HG02642 (cell line): ENCODE results near the gene PSMD12.
"Not testable (repeated sequence)": the region's sequence is repeated elsewhere in the genome, so short reads cannot be mapped to it uniquely, and the experiment has no call there.

Experiments
- ATAC-seq: cut with Tn5 transposase; IDR thresholded peaks from one replicate; pipeline ENCODE4 v1.9.1; 2021; ENCODE audit warnings: mild to moderate bottlenecking; ENCODE audit not compliant: unreplicated experiment, poor library complexity

PSMD12 gene

DNA sequence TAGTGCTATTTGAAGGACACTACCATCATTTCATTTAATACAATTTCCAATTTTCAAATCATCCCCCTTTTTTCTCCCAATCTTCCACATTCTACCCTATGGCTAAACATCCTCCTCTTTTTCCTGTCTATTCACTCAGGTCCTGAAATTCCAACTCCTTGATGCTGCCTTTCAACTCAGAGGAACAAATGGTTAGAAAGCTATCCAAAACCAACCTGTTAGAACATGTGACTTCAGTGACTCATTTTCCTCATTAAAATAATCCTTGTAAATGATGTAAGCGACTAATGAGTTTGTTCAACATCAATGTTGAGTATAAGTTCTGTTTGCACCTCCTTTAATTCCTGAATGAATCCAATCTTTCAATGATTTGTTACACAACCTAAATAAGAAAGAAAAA lies 5.5 kb downstream of the PSMD12 start:
- no peak for ATAC-seq

DNA sequence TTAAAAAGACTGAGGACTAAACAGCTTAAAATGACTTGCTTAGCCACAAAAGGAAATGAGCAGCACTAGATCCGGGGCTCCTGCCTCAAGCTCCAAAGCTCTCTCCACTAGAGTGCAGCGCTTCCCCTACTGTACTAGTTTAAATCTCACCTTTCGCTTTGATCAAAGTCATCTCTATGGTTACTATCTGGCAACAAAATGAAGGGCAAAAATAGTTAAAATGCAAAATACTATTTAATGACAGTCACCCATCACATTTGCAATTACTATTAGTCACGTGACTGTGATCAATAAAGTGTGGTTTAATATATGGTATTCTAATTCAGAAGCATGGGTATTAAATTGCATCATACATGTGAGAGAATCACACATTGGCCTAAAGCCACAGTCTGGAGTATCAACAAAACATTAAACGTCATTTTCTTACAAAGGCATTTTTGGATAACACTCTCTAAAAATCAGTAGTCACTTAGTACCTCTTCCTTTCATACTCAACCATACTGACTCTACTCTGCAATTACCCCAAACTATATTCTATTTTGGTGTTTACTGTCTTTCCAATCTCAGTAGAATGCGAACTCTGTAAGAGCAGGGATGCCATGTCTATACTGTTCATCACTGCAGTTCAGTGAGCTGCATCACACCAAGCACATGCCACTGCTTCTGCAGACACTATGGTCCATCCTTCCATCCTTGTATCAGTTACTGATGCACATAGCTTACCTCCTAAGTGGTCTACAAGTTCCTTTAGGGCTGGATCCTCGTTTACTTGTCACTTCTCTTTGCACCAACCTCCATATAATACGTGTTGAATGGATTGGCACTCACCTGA lies 6.2 kb downstream of the PSMD12 start:
- ATAC-seq = no peak

DNA sequence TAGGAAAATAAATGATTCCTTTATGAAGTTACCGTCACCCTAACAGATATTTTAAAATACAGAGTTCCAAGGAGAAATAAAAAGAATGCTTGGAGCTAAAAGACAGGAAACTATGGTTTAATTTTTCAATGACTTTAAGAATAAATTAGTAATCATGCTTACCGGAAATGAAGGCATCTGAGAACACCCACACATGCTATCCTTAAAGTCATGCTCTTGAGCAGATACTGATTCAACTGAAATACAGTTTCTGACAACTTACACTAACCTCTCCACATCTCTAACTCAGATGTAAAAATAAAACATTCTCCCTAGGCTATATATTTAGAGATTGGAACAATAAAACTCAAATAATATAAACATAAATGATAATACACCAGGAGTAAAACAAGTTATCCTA lies 7.8 kb downstream of the PSMD12 start:
- ATAC-seq = no peak

DNA sequence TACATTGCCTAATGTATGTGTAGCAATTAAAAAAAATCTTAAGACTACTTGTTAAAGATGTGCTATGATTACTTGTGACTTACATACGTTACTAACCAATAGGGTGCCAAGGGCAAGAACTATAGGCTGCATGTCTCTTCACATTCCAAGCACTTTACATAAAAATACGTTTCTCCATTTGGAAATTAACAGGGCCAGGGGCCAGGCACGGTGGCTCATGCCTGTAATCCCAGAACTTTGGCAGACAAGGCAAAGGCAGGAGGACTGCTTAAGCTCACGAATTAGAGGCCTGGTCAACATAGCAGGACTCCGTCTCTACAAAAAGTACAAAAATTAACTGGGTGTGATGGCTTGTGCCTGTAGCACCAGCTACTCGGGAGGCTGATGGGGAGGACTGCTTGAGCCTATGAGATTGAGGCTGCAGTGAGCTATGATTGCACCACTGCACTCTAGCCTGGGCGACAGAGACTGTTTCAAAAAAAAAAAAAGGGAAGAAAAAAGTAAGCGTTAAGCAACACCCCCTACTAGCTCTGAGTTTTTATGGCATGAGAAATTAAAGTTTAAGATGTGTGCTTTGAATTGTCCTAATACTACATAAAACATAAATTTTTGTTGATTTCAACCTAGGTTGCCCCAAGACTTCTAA lies 12.3 kb downstream of the PSMD12 start:
- ATAC-seq = no peak

DNA sequence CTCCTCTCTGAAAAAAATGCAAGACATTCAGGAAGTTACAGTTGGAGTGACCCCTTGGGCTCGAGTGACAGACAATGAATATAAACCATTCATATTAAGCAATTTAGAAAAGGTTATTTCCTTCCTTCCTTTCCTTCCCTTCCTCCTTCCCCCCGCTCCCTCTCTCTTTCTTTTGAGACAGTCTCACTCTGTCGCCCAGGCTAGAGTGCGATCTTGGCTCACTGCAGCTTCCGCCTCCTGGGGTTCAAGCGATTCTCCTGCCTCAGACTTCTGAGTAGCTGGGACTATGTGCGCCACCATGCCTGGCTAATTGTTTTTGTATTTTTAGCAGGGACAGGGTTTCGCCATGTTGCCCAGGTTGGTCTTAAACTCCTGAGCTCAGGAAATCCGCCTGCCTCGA lies 13.2 kb downstream of the PSMD12 start:
- ATAC-seq = no peak

DNA sequence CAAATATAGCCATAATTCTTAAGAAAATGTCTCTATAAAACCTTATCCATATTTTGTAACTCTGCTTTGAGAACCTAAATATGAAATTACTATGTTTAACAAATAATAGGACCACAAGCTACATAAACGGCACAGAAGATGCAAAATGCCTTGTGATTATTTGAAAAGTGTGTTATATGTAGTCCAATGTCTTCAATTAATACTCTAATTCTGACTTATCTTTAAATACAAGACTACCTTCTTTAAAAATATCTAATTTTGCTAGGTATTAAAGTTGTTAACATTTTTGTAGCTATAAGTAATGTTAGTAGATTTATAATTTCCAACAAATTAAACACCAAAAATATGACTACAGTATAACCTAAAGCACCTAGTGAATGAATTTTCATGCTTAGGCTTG lies 17.0 kb downstream of the PSMD12 start:
- ATAC-seq = no peak

DNA sequence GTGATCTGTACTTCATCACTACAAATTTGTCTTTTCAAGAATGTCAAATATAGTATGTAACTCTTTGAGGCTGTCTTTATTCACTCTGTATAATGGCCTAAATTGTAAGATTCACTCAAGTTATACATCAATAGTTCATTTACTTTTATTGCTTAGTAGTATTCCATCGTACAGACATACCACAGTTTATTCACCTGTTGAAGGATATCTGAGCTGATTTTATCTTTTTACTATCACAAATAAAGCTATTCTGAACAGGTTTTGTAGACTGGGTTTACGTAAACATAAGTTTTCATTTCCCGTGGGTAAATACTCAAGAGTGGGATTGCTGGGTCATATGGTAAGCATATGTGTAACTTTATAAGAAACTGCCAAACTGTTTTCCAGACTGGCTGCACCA lies 18.6 kb downstream of the PSMD12 start:
- ATAC-seq = no peak

DNA sequence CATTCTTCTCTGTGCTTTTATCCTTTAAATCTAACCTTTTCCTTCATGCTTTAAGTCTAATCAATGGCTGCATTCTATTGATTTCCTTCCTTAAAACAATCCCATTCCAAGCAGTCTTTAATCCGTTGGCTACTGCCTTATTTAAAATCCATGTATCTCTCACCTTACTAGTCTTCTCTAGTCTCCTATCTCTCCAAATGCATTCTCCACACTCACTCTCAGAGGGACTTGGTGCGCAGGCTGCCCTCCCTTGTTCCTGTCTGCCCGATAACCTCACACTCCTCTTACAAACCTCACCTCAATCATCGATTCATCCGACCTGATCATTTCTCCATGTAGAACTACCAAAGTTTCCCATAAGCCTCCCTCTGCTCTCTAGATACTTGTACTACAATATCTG lies 23.1 kb downstream of the PSMD12 start:
- ATAC-seq = no peak

DNA sequence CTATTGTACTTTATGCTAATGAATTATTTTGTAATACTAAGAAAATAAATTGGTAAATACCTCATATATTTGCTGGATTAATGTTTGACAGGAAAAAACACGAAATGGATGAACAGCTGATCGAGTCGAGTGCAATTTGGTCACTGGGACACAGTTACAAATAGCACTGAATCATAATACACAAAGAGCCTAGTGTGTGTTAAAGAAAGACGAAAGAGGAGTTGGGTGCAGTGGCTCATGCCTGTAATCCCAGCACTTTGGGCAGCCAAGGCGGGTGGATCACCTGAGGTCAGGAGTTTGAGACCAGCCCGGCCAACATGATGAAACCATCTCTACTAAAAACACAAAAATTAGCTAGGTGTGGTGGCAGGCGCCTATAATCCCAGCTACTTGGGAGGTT lies 28.0 kb downstream of the PSMD12 start:
- ATAC-seq = not testable (repeated sequence)

DNA sequence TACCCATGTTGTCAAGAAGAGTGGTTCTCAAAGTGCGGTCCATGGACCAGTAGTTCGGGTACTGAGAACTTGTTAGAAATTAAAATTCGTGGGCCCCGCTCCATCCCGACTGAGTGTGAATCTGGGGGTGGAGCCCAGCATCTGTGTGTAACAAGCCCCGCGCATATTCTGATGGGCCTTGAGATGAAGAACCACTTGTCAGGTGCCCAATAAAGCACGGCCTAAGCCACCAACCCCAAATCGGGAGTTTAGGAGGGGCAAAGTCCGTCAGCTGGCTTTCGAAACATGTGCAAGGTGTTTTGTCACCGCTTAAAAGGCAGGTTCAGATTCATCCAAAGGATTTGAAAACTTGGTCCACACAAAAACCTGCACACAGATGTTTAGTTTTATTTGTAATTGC lies 29.5 kb downstream of the PSMD12 start:
- ATAC-seq = no peak

DNA sequence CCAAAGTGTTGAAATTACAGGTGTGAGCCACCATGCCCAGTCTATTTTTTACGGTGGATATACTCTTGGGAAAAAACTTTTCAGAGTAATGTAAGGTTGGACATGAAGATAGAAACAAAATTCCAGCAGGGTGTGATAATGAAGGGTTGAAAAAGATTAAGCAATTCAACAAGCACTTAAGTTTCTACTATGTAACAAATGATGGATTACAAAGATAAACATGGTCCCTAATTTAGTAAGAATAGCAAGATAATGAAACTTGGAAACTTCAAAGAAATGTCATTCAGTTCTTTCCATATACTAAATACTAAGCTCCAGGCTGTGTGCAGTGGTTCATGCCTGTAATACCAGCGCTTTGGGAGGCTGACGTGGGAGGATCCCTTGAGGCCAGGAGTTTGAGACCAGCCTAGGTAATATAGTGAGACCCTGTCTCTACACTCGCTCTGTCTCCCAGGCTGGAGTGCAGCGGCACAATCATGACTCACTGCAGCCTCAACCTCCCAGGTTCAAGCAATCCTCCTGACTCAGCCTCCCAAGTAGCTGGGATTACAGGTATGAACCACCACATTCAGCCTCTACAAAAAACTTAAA lies 31.0 kb downstream of the PSMD12 start:
- ATAC-seq = no peak

DNA sequence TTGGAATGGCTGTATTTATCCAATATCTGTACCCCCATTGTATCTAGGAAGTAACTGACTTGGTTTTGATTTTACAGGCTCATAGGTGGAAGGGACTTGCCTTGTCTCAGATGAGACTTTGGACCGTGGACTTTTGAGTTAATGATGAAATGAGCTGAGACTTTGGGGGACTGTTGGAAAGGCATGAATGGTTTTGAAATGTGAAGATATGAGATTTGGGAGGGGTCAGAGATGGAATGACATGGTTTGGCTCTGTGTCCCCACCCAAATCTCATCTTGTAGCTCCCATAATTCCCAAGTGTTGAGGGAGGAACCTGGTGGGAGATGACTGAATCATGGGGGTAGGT lies 34.2 kb downstream of the PSMD12 start:
- ATAC-seq = not testable (repeated sequence)

DNA sequence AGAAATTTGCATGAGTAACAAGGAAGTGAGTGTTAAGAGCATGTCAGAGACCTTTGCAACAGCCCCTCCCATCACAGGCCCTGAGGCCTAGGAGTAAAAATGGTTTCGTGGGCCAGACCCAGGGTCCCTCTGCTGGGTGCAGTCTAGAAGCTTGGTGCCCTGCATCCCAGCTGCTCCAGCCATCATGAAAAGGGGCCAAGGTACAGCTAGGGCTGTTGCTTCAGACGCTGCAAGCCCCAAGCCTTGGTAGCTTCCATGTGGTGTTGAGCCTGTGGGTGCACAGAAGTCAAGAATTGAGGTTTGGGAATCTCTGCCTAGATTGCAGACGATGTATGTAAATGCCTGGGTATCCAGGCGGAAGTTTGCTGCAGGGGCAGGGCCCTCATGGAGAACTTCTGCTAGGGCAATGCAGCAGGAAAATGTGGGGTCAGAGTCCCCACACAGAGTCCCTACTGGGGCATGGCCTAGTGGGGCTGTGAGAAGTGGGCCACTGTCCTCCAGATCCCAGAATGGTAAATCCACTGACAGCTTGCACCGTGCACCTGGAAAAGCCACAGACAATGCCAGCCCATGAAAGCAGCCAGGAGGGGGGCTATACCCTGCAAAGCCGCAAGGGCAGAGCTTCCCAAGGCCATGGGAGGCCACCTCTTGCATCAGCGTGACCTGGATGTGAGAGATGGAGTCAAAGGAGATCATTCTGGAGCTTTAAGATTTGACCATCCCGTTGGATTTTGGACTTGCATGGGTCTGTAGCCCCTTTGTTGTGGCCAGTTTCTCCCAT lies 34.8 kb downstream of the PSMD12 start:
- not testable (repeated sequence) for ATAC-seq

DNA sequence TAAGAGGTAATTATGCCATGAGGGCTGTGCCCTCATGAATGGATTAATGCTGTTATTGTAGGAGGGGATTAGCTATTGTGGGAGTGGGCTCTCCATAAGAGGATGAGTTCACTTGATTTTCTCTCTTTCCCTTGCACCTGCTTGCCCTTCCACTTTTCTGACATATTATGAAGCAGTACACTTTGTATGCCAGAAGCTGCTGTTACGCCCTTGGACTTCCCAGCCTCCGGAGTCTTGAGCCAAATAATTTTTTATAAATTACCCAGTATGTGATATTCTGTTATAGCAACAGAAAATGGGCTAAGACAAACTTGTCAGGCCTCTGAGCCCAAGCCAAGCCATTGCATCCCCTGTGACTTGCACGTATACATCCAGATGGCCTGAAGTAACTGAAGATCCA lies 38.4 kb downstream of the PSMD12 start:
- no peak for ATAC-seq

DNA sequence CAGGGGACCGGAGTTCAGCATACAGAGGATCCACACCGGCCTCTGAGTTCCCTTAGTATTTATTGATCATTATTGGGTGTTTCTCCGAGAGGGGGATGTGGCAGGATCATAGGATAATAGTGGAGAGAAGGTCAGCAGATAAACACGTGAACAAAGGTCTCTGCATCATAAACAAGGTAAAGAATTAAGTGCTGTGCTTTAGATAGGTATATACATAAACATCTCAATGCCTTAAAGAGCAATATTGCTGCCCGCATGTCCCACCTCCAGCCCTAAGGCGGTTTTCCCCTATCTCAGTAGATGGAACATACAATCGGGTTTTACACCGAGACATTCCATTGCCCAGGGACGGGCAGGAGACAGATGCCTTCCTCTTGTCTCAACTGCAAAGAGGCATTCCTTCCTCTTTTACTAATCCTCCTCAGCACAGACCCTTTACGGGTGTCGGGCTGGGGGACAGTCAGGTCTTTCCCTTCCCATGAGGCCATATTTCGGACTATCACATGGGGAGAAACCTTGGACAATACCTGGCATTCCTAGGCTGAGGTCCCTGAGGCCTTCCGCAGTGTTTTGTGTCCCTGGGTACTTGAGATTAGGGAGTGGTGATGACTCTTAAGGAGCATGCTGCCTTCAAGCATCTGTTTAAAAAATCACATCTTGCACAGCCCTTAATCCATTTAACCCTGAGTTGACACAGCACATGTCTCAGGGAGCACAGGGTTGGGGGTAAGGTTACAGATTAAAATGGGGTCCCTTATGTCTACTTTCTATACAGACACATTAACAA lies 39.2 kb downstream of the PSMD12 start:
- not testable (repeated sequence) for ATAC-seq

DNA sequence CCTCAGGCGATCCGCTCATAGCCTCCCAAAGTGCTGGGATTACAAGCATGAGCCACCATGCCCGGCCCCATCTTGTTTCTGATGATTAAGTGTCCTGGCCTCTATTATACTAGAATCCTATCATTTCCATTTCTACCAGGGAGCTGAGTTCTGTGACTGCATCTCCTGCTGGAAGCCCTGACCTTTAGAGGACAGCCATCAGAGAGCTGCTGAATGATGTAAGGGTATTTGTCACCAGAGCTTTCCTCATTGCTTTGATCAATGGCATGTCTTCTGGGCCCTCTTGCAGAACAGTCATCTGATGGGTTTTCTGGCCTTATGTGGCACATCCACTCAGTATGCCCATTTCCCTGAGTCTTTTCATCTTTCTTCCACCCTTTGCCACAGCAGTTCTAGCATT lies 39.9 kb downstream of the PSMD12 start:
- no peak for ATAC-seq

DNA sequence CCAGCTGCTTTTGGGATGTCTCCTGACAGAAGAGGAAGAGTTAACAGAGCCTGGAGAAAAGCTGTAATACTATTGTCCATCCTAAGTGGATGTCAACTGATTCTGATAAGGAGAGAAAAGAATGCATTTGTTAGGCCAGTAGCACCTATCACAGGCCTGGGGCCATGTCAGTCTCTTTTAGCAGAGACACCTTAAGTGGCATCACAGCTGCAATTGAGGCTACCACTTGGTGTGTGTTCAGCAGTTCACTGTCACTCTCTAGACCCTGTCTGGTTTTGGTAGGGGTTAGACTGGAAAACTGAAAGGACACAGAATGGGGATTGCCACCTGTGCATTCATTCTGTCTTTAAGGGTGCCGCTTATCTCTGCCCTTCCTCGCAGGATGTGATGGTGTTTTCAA lies 42.0 kb downstream of the PSMD12 start:
- ATAC-seq = no peak

DNA sequence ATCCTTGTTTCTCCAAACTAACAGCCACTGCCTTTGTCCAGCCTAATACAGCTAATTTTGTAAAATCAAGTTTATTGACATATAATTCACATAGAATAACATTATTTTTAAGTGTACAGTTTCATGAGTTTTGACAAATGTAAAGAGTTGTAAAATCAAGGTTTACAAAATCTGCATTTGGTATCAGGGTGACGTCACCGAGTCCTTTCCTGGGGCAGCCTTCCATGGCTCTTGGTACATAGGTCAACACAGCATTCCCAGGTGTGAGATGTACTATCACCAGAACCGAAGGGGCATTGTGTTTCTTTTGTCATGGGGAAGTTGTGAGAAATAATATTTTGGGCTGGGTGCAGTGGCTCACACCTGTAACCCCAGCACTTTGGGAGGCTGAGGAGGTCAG lies 42.9 kb downstream of the PSMD12 start:
- ATAC-seq = no peak

DNA sequence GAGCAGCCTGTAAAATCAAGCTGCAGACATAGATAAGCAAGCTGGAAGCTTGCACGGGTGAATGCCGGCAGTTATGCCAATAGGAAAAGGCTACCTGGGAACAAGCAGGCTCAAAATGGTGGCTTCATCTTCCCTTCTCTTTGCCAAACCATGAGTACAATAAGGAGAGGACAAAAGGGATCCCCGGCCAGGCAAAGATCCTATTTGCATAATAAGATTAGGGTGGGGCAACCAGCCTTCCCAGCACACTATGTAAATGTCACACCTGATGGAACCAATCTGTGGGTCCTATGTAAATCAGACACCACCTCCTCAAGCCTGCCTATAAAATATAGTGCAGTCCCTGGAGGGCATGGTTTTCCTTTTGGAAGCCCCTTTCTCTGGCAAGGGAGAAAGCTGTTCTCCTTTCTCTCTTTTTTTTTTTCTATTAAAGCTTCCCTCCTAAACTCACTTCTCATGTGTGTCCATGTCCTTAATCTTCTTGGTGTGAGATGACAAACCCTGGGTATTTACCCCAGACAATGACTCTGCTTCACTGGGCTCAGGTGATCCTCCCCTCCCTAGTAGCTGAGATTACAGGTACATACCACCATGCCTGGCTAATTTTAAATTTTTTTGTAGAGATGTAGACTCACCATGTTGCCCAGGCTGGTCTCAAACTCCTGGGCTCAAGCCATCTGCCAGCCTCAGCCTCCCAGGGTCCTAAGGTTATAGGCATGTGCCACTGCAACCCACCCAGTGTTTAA lies 44.2 kb downstream of the PSMD12 start:
- no peak for ATAC-seq

DNA sequence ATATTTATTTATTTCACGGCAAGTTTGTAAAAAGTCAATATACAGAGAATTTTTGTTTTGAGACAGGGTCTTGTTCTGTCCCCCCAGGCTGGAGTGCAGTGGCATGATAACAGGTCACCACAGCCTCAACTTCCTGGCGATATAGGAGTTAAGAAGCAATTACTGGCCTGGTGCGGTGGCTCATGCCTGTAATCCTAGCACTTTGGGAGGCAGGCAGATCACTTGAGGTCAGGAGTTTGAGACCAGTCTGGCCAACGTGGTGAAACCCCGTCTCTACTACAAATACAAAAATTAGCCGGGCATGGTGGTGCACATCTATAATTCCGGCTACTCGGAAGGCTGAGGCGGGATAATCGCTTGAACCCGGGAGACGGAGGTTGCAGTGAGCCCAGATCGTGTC lies 44.9 kb downstream of the PSMD12 start:
- not testable (repeated sequence) for ATAC-seq
